Right hindlimb (tissue), 1 donor: Measurements from ENCODE around the gene SNX9.
A peak's percentile ranks its signal among the peaks of the same experiment; 100 is the strongest.

Source experiments
- DNase-seq: peaks from one replicate; pipeline ENCODE4 v3.0.0-alpha.2; 2018

SNX9 gene

GRCh38 chr6:157804448-157805327, 18.4 kb upstream of the SNX9 start:
- no peak for DNase-seq

- DNase-seq, result no peak
These were observed 16.8 kb upstream of the SNX9 start for GRCh38 chr6:157806131-157806855.

- DNase-seq, result no peak
These were observed 16.2 kb upstream of the SNX9 start for GRCh38 chr6:157806856-157807215.

GRCh38 chr6:157808405-157808950, 14.6 kb upstream of the SNX9 start:
- DNase-seq, result no peak

- no peak for DNase-seq
These were observed 13.4 kb upstream of the SNX9 start for GRCh38 chr6:157809613-157810012.

DNA sequence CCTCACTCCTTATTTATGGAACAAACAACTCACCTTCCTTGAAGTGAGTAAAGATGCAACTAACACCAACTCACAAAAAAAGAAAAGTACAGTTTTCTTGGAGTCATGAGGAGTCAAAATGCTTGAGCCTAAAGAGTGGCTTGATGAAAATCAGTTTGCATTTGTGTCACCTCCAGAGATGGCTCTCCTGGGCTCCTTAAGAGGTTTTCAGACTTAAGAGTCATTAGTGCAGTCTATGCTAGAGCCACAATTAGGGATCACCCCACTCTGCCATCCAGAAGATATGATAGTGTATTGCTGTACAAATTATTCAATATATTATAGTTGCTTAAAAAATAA, 11.9 kb upstream of the SNX9 start:
- no peak for DNase-seq

- DNase-seq, result no peak
These were observed 11.4 kb upstream of the SNX9 start for GRCh38 chr6:157811476-157812173.

GRCh38 chr6:157812425-157813171, 10.4 kb upstream of the SNX9 start:
- DNase-seq, result no peak

DNA sequence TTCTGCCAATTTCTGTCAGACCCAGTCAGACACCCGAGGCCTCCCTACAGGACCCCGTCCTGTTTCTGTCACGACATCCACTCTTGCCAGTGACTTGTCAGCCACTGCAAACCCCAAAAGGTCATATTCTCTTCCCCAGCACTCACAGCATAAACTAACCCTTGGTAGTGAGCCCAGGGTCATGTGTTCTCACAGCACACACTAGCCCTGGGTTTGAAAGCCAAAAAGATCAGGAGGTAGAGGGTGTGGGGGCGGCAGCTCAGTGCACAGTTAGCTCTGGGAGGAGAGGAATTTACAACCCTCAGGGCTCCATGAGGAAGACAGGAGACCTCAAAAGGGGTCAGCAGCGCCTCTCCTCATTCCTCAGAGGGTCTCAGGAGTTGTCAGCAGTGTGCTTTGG, 9.9 kb upstream of the SNX9 start:
- DNase-seq, result no peak

- no peak for DNase-seq
These were observed 9.1 kb upstream of the SNX9 start for GRCh38 chr6:157813750-157814455.

DNA sequence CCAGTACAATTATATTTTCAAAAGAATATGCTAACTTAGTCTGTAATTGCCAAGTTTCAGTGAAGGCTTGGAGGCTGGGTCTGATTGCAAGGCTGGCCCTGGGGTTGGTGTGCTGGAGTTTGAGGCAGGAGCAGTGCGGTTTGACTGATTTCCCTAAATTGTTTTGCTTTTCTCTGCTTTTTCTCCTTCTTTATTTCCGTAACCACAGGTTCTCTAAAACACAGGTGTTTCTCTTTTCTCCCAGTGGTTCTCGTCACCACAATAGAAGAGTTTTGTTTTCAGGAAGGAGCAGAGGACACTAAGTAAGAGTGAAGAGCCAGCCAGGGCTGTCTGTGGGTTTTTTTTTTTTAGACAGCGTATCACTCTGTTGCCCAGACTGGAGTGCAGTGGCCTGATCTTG, 8.2 kb upstream of the SNX9 start:
- no peak for DNase-seq

- DNase-seq, result no peak
These were observed 1.6 kb upstream of the SNX9 start for GRCh38 chr6:157821342-157822033.

DNA sequence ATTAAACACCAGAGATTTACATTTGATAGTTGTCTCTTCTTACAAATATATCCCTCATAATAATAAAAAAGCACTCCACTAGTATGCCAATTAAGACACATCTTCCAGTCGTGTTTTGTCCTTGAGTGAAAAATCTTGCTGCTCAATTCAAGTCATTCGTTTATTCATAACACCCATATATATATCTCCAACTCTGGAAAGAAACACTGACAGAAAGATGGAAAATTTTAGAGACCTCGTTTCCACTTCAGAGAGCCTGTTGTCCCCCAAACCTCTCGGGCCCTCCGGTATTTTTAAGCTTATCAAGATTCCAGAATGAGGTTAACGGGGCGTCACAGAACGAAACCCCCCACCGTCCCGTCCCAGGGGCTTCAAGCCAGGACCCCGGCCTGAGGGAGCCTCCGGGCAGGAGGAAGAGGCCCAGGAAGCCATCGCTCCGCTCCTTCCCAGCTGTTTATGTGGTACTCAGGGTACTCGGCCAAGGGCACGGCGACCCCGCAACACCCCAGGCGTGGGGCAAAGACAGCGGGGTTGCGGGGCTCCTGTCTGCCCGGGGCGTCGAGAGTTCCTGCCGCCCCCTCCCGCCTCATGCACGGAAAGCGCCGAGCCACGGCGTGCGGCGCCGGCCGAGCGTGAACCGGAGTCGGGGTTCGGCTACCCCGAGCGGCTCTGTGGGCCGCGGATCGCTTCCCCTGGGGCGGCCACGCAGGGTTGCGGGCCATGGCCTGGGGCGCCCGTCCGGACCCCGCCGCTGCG, 623 bp upstream of the SNX9 start:
- peak; percentile 61 for DNase-seq

DNA sequence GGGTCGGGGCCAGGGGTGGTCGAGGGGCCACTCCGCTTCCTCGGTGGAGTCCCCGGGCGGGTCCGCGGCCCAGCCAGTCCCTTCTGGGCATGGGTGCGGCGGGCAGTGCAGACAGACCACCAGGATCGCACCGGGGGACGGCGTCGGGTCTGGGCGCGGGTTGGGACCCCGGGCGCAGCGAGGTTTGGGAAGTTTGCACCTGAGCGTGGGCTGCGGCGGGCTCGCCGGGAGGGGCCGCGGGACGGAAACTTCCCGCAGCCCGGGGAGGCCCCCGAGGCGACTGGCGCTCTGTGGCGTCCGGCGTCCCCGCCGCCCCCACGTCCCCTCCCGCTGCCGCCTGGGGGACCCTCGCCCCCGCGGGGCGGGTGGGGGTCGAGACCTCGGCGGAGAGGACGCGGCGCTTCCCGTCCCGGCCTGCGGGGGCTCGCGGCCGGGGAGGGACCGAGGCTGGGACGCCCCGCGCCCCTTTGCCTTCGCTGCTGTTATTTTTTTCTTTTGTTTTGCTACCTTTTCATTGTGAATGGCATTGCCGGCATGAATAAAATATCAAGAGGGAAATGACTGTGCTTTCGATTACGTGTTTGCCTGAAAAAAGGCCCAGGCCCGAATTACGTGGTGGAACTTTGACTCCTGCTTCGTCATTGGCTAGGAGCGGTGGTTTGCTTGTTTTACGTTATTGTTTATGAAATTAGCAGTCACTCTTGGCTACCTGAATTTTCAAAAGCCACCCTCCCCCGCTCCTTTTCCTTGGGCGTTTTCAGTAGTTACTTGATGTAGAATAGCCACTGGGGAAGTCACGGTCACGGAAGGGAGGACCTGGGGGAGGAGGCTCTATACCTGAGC, 703 bp downstream of the SNX9 start:
- peak; percentile 72 for DNase-seq

DNA sequence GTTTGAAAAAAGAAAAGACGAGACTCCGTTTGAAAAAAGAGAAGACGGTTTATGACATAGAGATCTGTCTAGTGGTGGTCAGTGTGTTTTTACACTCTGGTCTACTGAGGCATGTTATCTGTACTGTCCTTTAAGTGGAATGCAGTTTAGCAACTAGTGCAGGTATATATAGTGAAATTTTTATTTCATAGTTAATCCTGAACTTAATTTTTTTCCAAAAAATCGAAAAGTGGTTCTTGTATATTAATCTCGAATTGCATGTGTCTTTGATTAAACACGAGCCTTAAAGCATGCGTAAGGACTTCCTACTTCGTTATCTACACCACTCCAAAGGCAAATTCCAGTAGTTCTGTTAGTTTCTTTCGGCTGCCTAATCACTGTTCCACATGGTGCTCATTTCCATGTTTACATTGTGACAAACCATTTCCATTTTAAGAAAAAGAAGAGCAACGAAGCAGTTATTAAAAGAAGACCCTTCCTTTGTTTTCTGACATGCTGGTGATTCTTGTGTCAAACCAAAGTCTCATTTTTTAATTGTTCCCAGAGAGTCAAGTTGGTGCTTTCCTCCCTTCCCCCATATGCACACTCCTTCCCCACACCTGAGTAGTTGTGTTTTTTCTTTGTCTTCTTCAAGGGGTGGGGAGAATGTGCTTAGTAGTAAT, 2.3 kb downstream of the SNX9 start:
- DNase-seq, result no peak

- DNase-seq, result no peak
These were observed 7.4 kb downstream of the SNX9 start for GRCh38 chr6:157830354-157831017.

DNA sequence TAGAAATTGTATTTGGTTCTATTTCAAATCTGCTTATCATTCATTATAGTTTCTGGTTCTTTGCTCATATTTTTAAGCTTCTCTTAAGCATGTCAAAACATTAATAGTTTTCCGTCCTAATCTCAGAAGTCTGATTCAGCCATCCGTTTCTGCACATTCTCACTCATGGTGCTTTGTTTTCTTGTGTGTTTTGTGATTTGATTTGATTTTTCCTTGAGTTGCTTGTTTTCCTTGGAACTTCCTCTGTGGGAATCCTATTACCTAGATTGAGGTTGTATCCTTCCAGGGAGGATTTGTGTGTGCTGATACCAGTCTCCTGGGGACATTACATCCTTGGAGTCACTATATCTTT, 7.9 kb downstream of the SNX9 start:
- no peak for DNase-seq

DNA sequence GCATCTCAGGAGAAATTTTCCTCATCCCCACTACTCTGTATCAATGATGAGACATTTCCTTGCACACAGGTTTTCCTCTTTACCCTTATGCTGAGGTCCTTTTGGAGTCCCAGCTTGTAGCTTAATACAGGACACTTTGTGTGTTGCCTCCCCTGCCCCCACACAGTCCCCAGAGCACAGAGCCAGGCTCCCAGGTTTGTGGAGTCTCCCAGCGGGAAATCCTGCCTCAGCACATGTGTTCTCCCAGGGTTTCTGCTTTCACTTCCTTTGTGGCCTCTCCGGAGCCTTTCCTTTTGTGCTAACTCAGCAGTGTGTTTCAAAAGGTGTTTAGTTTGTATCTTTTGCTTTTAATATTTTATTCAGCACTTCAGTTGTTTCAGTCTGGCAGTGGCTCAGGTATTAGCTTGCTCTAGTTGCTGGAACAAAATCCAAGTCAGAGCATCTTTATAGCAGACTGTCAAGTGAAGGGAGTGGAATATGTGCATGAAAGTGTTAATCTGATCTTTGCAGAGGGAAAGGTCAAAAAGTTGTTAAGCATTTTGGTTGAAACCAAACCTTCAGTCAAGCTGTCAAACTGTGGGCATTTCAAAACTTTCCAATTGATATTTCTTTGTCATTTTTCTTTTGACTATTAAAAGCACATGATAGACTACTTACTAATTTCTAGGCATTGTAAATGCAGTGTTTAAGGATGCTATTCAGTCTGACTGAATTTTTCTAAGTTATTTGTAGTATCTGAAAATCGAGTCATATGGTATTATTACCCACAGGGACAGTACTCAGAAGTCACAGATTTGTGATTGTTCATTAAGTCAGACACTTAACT, 8.6 kb downstream of the SNX9 start:
- no peak for DNase-seq
